HEK293 (cell line): ENCODE measurements around the gene TMEM106C.

Experiments
- PRDM4 ChIP-seq: fragments of 450-650 bp; formaldehyde crosslinking; IDR thresholded peaks from 2 replicates; pipeline ENCODE4 v1.5.1; 2017; ENCODE audit warnings: missing biosample characterization, missing genetic modification characterization
- RBAK ChIP-seq: fragments of 450-650 bp; formaldehyde crosslinking; IDR thresholded peaks from 2 replicates; pipeline ENCODE4 v1.5.1; 2016; ENCODE audit warnings: missing biosample characterization, missing genetic modification characterization
- SP3 ChIP-seq: fragments of 450-650 bp; formaldehyde crosslinking; IDR thresholded peaks from 2 replicates; pipeline ENCODE4 v1.5.1; 2016; ENCODE audit warnings: missing biosample characterization, missing genetic modification characterization
- SP7 ChIP-seq: fragments of 450-650 bp; formaldehyde crosslinking; IDR thresholded peaks from 2 replicates; pipeline ENCODE4 v1.5.1; 2016; ENCODE audit warnings: missing biosample characterization, missing genetic modification characterization
- WT1 ChIP-seq: fragments of 450-650 bp; formaldehyde crosslinking; IDR thresholded peaks from 2 replicates; pipeline ENCODE4 v1.5.1; 2016; ENCODE audit warnings: missing biosample characterization, missing genetic modification characterization
- ZBTB10 ChIP-seq: fragments of 450-650 bp; formaldehyde crosslinking; IDR thresholded peaks from 2 replicates; pipeline ENCODE4 v1.5.1; 2016; ENCODE audit warnings: missing biosample characterization, missing genetic modification characterization
- ZBTB44 ChIP-seq: fragments of 450-650 bp; IDR thresholded peaks from 2 replicates; pipeline ENCODE4 v1.5.1; 2018; ENCODE audit warnings: missing biosample characterization, mild to moderate bottlenecking, missing genetic modification characterization
- ZBTB6 ChIP-seq: fragments of 450-650 bp; formaldehyde crosslinking; IDR thresholded peaks from 2 replicates; pipeline ENCODE4 v1.5.1; 2017; ENCODE audit warnings: missing biosample characterization, missing genetic modification characterization
- ZBTB8A ChIP-seq: fragments of 450-650 bp; formaldehyde crosslinking; IDR thresholded peaks from 2 replicates; pipeline ENCODE4 v1.5.1; 2016; ENCODE audit warnings: missing biosample characterization, missing genetic modification characterization
- ZFP69B ChIP-seq: fragments of 450-650 bp; formaldehyde crosslinking; IDR thresholded peaks from 2 replicates; pipeline ENCODE4 v1.5.1; 2016; ENCODE audit warnings: missing biosample characterization, missing genetic modification characterization
- ZNF140 ChIP-seq: fragments of 450-650 bp; formaldehyde crosslinking; IDR thresholded peaks from 2 replicates; pipeline ENCODE4 v1.5.1; 2016; ENCODE audit warnings: missing biosample characterization, missing genetic modification characterization
- ZNF2 ChIP-seq: fragments of 450-650 bp; formaldehyde crosslinking; IDR thresholded peaks from 2 replicates; pipeline ENCODE4 v1.5.1; 2016; ENCODE audit warnings: missing biosample characterization, missing genetic modification characterization
- ZNF274 ChIP-seq, 2 experiments: fragments of 200-500 bp in 1 of 2; fragments of 450-650 bp in 1 of 2; sonication (Bioruptor generic) in 1 of 2; formaldehyde crosslinking in 1 of 2; IDR thresholded peaks; 2 replicates each; pipeline versions ENCODE4 v1.5.1 to v1.6.1; 2014 to 2016; ENCODE audit warnings: borderline replicate concordance in 1 of 2, inconsistent platforms in 1 of 2, low read length in 1 of 2, missing biosample characterization in 1 of 2, missing genetic modification characterization in 1 of 2
- ZNF280D ChIP-seq: fragments of 450-650 bp; formaldehyde crosslinking; IDR thresholded peaks from 2 replicates; pipeline ENCODE4 v1.5.1; 2016; ENCODE audit warnings: missing biosample characterization, missing genetic modification characterization
- ZNF366 ChIP-seq: fragments of 450-650 bp; formaldehyde crosslinking; conservative IDR thresholded peaks from 2 replicates; pipeline ENCODE4 v1.5.1; 2016; ENCODE audit warnings: missing biosample characterization, missing genetic modification characterization
- ZNF394 ChIP-seq: fragments of 450-650 bp; formaldehyde crosslinking; IDR thresholded peaks from 2 replicates; pipeline ENCODE4 v1.5.1; 2016; ENCODE audit warnings: missing biosample characterization, missing genetic modification characterization, mild to moderate bottlenecking, moderate library complexity, borderline replicate concordance
- ZNF621 ChIP-seq: fragments of 450-650 bp; formaldehyde crosslinking; IDR thresholded peaks from 2 replicates; pipeline ENCODE4 v1.5.1; 2017; ENCODE audit warnings: missing biosample characterization, missing genetic modification characterization
- ZNF629 ChIP-seq: fragments of 450-650 bp; formaldehyde crosslinking; IDR thresholded peaks from 2 replicates; pipeline ENCODE4 v1.5.1; 2017; ENCODE audit warnings: missing biosample characterization, missing genetic modification characterization
- ZNF654 ChIP-seq: fragments of 450-650 bp; formaldehyde crosslinking; IDR thresholded peaks from 2 replicates; pipeline ENCODE4 v1.5.1; 2016; ENCODE audit warnings: low read depth, missing biosample characterization, missing genetic modification characterization
- ZNF692 ChIP-seq: fragments of 450-650 bp; formaldehyde crosslinking; IDR thresholded peaks from 2 replicates; pipeline ENCODE4 v1.5.1; 2016; ENCODE audit warnings: missing biosample characterization, missing genetic modification characterization
- ZNF704 ChIP-seq: fragments of 450-650 bp; formaldehyde crosslinking; IDR thresholded peaks from 2 replicates; pipeline ENCODE4 v1.5.1; 2016; ENCODE audit warnings: missing biosample characterization, missing genetic modification characterization
- ZNF747 ChIP-seq: fragments of 450-650 bp; formaldehyde crosslinking; IDR thresholded peaks from 2 replicates; pipeline ENCODE4 v1.5.1; 2016; ENCODE audit warnings: missing biosample characterization, missing genetic modification characterization
- ZNF791 ChIP-seq: fragments of 450-650 bp; formaldehyde crosslinking; IDR thresholded peaks from 2 replicates; pipeline ENCODE4 v1.5.1; 2016; ENCODE audit warnings: missing biosample characterization, missing genetic modification characterization
- ZNF837 ChIP-seq: fragments of 450-650 bp; formaldehyde crosslinking; IDR thresholded peaks from 2 replicates; pipeline ENCODE4 v1.5.1; 2016; ENCODE audit warnings: missing biosample characterization, missing genetic modification characterization

The TMEM106C gene

GRCh38 chr12:48001505-48002413, 38.4 kb downstream of the TMEM106C start (continued):
- TF ChIP-seq ZBTB10 (no peak), SP3 (tag by site-specific recombination) (peak; percentile 20), SP7 (tag by site-specific recombination) (peak; percentile 71), ZBTB44 (tag by site-specific recombination) (no peak), ZBTB6 (tag by site-specific recombination) (peak; percentile 93), ZNF791 (tag by site-specific recombination) (no peak), ZNF692 (tag by site-specific recombination) (peak; percentile 41), ZNF274 (IDR thresholded peaks at IDR 0.05; ENCODE audit: low read length) (no peak), ZNF274 (tag by site-specific recombination; IDR thresholded peaks at IDR 0.05; ENCODE audit: borderline replicate concordance) (no peak), ZNF629 (tag by site-specific recombination) (peak; percentile 53), ZNF747 (no peak), ZNF366 (tag by site-specific recombination) (no peak), WT1 (tag by site-specific recombination) (peak; percentile 88), ZNF140 (no peak), ZNF2 (peak; percentile 23; the same call in 1 of the 2 replicates), ZNF621 (tag by site-specific recombination) (no peak), ZNF704 (tag by site-specific recombination) (no peak), PRDM4 (tag by site-specific recombination) (no peak; the same call in 1 of the 2 replicates), ZFP69B (peak; percentile 56; the same call in 1 of the 2 replicates), ZNF394 (tag by site-specific recombination) (peak; percentile 55), ZBTB8A (tag by site-specific recombination) (peak; percentile 63), ZNF837 (tag by site-specific recombination) (no peak), RBAK (tag by site-specific recombination) (no peak), ZNF654 (tag by site-specific recombination) (no peak), ZNF280D (tag by site-specific recombination) (no peak)
